ENCODE data around the gene TTC33.
"Not testable (repeated sequence)": the region's sequence is repeated elsewhere in the genome, so short reads cannot be mapped to it uniquely, and the experiment has no call there.

Gene TTC33

GRCh38 chr5:40605295-40605958 is 150.3 kb downstream of the TTC33 start:
- no peak for DNase-seq

DNA sequence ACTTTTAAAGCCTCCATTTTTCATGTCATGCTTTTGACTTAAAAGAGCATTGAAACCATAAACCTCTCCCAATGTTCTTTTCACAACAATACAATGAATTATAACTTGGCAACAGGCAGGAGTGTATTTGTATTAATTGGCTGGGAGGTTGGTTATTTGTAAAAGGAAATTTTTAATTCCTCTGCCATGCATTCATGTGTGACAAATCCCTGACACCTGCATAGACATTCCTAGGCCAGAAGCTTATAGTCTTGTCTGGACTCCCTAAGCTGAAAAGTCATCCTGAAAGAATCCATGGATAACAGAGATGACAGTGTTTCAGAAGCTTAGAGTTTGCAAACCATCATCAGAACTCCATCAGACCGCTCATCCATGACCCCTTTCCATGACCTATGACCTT is 152.4 kb downstream of the TTC33 start:
- DNase-seq: no peak

GRCh38 chr5:40601198-40601868 is 154.4 kb downstream of the TTC33 start:
- no peak for DNase-seq

DNA sequence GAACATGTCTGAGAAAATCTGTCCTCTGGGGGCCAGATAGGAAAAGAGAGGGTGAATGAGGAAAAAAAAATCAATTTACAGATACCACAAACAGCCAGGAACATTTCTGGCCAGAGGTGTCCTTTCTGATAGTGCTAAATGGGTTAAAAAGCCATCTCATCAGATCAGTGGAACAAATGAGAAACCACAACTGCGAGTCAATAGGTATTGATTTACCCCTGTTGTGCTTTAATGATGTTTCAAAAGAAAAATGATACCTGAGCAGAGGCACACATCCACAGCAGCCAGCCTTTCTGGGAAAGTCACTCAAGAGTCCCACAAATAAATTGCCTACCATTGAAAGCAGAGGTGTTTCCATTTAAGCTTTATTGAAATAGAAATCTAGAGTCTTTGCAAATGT is 155.4 kb downstream of the TTC33 start:
- DNase-seq: no peak

- no peak for DNase-seq
These were observed 156.1 kb downstream of the TTC33 start for GRCh38 chr5:40599676-40600075.

GRCh38 chr5:40594811-40595210 is 160.9 kb downstream of the TTC33 start:
- no peak for DNase-seq

- DNase-seq: not testable (repeated sequence)
These were observed 163.9 kb downstream of the TTC33 start for GRCh38 chr5:40591727-40592396.

- no peak for DNase-seq
These were observed 168.4 kb downstream of the TTC33 start for GRCh38 chr5:40587376-40587775.

DNA sequence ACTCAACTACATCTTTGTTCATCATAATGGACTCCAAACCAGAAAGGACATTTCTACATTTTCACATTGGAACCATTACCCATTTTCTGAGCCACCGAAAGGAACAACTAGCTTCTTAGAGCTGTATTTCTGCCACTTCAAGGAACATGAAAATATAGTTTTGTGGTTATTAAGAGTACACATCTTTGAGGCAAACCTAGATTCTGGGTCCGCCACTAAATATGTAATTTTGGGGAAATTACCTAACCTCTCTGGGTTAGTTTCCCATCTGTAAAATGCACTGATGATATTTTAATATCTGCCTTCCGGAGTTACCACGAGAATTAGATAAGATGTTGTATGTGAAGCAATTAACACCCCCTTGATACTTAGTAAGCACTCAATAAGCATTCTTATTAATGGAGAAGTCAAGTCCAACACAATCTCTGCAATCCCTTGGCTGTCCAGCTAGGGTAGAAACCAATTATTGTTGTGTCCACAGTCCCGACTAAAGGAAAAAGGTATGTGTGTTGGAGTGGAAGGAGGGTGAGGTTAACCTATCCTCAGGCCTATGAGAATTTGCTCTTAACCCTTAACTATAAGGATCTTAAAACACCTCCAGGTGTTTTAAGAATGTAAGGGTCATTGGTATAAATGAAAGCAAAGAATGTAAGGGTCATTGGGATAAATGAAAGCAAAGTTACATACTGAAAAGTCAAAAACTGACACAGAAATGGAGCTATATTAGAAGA is 170.1 kb downstream of the TTC33 start:
- no peak for DNase-seq

DNA sequence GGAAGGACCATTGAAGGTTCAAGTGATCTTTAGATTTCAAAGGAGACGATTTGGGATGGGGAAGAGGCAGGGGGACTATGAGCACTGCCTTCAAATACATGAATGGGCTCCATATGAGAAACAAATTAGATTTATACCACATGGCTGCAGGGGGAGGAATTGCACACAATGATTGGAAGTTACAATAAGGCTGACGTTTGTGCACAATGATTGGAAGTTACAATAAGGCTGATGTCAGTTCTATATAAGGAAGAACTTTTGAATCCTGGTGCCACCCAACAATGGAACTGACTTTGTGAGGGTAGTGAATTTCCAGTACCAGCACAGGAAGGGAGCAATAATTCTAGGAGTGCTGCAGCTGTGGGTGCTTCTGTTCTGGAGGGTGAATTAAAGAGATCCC is 171.7 kb downstream of the TTC33 start:
- DNase-seq: no peak

- DNase-seq: no peak
These were observed 177.0 kb downstream of the TTC33 start for GRCh38 chr5:40578501-40579451.

- no peak for DNase-seq
These were observed 178.0 kb downstream of the TTC33 start for GRCh38 chr5:40577718-40578117.

DNA sequence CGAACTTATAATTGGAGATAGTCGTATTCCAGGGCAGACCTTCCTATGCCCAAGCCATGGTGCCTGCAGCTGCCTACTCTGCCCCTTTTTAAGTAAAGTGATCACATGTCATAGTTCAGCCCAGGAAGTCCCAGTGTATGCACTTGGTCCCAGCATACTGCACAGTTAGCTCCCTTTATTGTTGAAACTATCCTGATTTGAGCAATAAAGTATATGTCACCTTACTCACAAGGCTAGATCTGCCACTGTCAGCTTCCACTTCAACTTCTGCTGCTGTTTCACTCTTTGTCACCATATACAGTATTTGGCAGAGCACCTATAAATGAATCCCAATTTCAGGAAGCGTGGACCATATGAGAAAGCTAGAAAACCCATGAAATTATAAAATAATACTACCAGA is 179.8 kb downstream of the TTC33 start:
- DNase-seq: no peak

DNA sequence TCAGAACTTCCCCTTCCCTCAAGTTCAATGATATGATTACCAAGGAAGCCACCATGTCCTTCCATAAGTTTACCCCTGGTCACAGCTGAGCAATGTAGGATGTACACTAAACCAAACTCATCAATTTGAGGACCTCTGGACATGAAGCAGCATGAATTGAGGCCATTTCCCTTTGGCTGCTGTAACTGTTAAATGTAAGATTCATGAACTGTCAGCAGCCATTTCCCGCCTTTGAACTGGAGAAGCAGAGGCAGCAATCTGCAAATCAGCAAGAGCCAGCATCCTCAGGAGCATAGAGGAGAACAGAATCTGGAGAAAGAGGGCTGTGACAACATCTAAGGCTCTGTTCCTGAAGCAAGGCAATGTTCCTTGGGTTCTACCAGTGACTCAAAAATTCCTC is 180.3 kb downstream of the TTC33 start:
- no peak for DNase-seq

DNA sequence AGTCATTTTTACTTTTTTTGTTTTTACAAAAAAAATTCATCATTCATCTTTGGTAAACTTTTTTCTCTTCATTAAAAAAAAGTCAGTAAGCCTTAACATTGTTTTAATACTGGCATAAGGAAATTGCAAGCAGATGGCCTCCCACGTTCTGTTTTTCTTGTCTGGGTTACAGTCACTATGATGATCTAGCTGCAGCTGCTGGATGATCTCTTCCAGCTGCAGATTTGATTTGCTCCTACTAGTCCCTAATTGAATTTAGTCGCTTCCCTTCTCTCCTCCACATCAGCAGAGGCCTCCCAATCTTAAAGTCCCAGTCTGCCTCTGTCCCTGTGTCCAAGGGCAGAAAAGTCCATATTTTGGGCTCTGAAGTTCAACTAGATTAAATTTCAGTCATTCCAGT is 182.8 kb downstream of the TTC33 start:
- no peak for DNase-seq

DNA sequence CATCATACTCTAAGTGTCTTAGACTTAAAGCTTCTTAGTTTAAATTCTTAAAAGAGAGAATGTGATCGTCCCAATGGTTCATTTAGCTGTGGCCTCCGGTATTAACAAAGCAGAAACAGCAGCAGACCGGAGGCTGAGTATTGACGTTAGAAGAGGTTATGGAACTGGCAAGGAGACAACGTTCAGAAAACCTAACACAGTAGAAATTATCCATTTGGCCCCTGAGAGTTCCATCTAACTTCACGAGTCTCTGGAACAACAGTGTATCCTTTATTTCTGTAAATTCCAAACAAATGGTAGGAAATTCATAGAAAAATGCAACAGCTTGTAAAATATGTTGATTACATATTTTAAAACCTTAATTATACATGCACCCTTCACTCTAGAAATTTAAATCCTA is 183.4 kb downstream of the TTC33 start:
- DNase-seq: no peak

DNA sequence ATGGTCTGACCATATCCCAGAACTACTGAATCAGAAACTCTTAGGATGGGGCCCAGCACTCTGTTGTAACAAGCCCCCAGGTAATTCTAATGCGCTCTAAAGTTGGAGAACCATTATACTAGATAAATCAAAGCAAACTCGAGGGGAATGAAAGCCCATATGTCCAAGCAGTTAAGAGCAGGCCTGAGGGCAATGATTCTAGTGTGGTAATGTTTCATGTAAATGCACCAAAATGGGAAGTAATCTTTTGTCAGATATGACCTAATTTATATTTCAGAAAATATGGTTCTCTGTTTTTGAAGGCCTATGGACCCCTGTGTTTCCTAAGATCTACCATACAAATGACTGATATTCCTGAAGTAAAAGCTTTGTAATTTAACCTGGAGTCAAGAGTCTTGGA is 184.0 kb downstream of the TTC33 start:
- no peak for DNase-seq

GRCh38 chr5:40570408-40571129 is 185.2 kb downstream of the TTC33 start:
- DNase-seq: no peak

- DNase-seq: no peak
These were observed 186.1 kb downstream of the TTC33 start for GRCh38 chr5:40569546-40570270.

DNA sequence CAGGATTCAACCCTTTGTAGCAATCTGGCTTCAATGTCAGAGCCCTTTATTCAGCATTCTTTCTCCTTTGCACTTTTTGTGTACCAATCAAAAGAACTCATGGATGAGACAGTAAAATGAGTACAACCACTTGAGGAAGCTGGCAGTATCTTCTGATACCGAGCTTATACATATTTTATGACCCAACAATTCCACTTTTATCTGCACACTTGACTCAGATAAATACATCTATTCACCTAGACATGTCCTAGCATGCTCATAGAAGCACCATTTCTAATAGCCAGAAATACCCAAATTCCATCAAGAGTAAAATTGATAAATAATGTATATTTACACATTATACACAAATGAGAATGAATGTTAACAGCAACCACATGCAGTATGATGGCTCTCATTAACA is 187.2 kb downstream of the TTC33 start:
- no peak for DNase-seq

- DNase-seq: not testable (repeated sequence)
These were observed 192.6 kb downstream of the TTC33 start for GRCh38 chr5:40563173-40563572.

Data from NCI-H2171 (cell line).